Measurements from ENCODE around the gene RTRAF. TPM values are rescaled to one million over a fixed set of nuclear protein-coding genes. Genes with fewer than 3 reads are reported as not detected.

Gene RTRAF
- polyA plus RNA-seq, 10 donors: 216 to 287 (median 247) TPM

DNA sequence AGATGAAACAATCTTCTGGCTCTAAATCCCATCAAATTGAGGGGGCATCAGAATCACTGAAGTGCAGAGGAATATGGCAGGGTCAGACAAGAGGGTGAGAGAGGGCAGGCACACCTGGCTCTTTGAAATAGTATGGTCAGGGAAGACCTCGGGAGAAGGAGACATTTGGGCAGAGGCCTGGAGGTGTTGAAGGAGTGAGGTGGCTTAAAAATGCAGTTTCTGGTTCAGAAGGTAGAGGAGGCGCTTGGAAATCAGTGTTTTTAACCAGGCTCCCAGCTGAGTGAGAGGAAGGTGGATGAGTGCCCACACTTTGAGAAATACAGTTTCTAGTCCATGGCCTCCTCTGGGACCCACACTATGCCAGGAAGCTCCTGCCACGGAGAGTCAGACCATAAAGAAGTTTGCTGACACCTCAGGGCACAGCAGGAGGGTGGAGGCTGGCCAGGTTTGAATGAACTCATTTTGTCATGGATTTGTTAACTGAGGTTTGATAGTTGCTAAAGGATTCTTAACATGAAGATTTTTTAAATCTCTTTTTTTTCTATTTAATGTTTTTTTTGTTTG is 59.4 kb downstream of the RTRAF start:
- no peak for DNase-seq

DNA sequence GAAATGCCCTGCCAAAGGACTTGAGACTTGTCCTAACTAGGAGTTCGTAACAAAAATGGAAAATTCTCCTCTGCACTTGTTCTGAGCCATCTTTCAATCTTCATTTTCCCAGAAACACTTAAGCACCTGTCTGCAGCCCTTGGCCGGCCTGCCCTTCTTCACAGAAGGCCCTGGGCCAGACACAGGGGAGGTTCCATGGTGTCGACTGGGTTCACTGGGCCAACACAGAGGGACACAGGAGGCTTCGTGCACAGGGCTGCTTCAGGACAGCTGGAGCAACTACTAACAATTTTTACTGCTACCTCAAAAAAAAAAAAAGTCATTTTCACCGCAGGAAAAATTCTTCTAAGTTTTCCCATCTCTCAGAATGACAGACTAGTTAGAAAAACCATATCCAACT is 59.9 kb downstream of the RTRAF start:
- DNase-seq: no peak

DNA sequence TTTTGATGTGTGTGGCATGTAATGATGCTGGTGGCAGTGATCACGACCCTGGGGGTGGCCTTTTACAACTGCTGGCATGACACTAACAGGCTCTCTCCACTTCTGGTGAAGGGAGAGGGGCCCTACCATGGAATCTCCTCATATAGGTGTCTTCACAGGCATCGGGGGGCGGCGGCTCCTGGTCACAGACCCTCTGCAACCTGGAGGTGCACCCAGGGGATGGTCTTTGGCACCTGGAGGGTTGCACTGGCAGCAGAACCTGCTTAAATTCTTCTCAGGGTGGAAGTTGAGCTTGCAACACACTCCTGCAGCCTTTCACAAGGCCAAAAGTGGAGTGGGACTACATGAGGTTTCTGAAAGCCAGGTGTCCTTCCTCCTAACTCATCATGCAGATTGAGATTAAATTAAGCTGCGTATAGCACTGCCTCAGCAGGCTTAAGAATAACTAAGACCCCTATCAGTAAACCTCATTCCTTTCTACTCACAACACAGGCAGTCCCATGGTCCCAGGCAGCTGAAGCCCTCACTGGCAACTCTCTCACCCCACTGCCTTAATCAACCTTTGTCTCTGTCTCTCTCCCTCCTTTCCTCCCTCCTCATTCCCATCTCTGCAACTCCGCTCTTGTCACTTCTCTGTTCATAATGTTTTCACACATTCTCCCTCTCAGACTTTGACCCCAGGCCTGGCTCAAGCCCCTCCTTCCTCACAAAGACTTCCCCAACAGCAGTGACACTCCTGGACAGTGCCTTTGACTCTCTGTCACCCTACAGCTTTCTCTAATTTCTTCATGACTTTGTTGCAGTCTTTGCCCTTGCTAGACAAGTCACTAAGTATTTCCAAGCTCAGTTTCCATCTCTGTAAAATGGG is 60.6 kb downstream of the RTRAF start:
- no peak for DNase-seq

DNA sequence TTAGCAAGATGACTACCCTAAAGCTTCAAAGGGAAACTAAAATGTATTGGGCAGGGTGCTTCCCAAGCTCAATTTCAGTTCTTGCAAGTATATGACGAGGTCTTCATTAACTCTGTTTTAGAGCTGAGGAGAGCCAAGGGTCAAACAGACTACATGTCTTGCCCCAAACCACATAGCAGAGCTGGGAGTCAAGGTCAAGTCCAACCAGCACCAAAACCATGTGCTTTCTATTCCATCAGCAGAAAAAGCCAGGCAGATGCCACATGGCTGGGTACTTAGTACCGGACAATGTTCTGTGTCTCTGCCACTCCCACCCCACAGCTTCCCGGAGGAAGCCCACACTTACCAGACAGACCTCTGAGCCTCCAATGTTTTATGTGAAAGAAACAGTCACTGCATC is 61.9 kb downstream of the RTRAF start:
- no peak for DNase-seq

DNA sequence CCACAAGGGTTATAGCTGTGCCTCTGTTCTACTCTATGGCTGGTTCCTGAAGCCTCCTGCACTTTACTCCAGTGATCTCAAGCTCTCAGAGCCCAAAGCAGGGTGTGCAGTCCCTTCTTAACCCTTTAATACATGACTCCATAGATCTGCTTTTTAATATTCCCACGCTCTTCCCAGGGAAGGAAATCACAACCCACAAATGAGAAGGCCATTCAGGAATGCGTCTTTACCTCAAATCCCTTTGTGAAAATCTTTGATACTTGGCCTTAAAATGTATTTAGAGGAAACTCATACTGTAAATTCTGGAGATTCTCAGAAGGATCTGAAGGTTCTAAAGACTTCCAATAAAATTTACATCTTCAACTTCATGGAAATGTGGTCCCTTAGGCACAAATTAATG is 62.5 kb downstream of the RTRAF start:
- peak in 1 of 3 donors; percentile 80 for DNase-seq

DNA sequence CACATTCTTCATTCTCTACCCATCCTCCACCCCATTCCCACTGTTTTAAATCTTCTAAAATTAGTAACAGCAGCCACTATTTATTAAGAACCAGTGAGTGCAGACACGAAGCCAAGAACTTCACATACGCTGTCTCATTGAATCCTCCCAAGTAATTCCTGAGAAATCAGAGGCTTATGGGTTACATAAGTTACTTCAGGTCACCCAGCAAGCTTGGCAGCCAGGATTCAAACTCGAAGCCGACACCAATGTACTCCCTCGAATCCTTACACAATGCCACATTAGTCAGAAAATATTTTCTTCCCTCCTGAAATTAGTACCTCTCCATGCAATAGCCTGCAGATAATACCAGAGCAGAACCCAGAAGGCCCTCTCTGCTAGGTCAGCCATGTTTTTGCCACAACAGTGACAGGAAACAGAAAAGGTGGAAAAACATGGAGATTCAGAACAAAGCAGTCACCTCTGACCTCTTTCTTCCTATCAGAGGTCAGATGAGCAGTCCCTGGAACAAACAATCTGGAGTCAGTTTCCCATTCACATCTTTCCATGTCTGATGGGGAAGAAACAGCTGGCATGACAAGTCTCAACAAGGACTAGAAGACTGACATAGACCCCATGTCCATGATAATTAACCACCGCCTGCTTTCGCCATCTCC is 63.1 kb downstream of the RTRAF start:
- DNase-seq: peak in 2 of 3 donors; percentile 74 to 84

DNA sequence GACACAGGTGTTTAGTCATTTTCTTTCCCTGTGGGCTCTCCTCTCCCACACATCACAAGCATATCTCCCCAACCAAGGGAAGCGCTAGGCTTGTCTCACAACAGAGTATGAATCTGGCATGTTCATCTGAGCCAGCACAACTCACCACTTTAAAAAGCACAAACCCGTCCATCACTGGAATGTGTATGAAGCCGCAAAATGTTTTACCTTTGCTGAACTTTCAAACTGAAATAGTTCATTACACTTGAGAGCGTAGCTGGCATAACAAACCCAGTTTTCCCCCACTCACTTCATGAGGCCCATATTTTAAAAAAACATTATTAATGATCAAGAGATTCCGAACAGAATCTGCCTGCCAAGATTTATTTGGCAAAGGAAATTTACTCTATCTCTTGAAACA is 63.7 kb downstream of the RTRAF start:
- peak in 2 of 3 donors; percentile 61 to 77 for DNase-seq

DNA sequence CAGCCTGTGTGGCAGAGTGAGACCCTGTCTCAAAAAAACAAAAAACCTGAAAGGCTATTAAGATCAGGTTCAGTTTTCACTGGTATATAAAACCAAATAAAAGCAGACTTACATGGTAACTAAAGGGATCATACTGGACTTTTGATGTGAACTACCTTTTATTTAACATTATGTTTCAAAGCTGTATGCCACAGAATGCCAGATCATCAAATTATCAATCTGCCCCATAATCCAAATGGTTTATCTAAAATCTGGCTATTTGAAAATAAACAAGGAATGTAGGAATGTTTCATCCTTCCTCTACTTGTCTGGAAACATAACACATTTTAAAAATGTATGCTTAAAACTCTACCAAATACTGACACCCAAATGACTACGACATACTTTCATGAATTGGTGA is 65.3 kb downstream of the RTRAF start:
- DNase-seq: no peak

DNA sequence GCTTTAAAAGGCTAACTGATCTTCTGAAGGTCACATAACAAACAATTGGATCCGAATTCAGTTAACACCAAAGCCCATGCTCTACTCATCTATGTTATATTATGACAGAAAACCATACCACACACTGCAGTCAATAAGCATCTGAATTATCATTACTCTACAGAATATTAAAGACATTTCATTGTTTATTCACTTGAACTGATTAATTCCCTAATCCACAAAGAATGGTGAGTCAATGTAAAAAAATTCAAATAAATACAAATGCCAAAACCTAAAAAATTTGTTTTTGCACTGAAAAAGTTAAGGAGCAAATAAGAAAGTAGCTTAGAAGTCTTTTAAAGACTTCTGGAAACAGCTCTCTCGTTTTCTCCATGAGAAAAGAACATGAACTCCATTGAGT is 65.8 kb downstream of the RTRAF start:
- no peak for DNase-seq

DNA sequence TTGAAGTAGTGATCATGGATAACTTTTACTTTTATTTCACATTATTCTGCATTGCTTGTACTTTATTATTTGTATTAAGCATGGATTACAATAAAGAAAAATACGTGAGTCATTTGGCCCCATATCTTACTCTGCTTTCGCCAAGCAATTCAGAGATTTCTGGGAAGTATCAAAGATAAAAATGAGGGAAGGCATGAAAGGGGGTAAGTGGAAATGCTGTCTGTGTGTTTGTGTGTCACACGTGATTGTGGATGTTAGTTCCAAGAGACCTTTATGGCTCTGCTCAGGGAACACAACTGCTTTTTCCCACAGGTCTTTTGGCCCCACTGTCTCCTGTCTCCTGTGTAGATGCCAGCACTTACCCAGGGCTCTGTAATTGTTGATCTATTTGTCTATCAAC is 69.0 kb downstream of the RTRAF start:
- DNase-seq: no peak

DNA sequence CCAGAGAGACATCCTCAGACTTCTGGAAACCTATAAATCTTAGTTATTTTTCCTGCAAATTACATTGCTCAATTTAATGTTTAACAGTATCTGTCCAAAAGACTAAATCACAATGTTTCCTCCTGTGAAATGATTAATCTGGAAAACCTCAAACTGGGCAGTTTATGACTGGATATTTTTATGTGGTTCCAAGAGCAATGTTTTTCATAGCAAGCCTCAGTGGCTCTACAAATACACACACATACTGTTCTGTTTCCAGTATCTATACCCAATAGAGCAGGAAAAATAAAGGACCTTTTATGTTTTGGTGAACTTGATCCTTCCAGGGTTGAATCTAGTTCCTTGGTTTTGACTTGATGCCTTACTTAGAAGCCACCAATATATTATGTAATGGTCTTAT is 70.3 kb downstream of the RTRAF start:
- no peak for DNase-seq

DNA sequence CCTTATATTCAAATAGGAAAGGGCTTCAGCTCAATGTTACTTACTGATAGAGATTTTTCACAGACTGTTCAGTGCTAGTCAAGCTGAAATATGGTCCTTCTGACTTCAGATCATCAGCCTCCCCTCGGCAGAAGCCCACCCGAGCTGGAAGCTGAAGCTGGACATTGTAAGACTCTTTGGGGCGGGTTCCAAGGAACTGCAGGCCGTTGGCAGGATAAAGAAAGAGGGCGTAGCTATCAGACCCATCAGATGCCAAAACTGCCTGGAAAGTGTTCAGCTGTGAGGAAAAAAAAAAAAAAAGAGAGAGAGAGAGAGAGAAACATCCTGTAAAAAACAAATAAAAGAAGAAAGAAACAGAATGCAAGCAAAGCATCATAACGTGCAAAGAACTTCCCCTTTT is 70.7 kb downstream of the RTRAF start:
- peak in 2 of 3 donors; percentile 70 to 81 for DNase-seq

Other genes starting within 250 kb of the RTRAF start
- gene GNG2, start 128.9 kb upstream of the RTRAF start, polyA plus RNA-seq (ENCODE audit: insufficient read length in 10 of 10): 10 to 100 TPM; 48.7 to 71.5 (median 55.0) TPM
- gene NID2, start 79.5 kb downstream of the RTRAF start, polyA plus RNA-seq (ENCODE audit: insufficient read length in 10 of 10): 100 to 1,000 TPM in 8 of 10 donors, 10 to 100 TPM in 2; 94.4 to 172 (median 116) TPM